T-helper 22 cell (primary cell): ENCODE data around the gene C1orf53.
"Not testable (repeated sequence)": the region's sequence is repeated elsewhere in the genome, so short reads cannot be mapped to it uniquely, and the experiment has no call there.

Source experiments
- DNase-seq: peaks from one replicate; pipeline ENCODE4 v3.0.0-alpha.2; 2020; ENCODE audit warnings: low read depth

The C1orf53 gene

GRCh38 chr1:197921235-197922069 lies 19.0 kb downstream of the C1orf53 start:
- DNase-seq: no peak

- no peak for DNase-seq
These were observed 19.6 kb downstream of the C1orf53 start for GRCh38 chr1:197922070-197922390.

- no peak for DNase-seq
These were observed 20.6 kb downstream of the C1orf53 start for GRCh38 chr1:197923038-197923437.

- no peak for DNase-seq
These were observed 22.2 kb downstream of the C1orf53 start for GRCh38 chr1:197924516-197925123.

GRCh38 chr1:197927908-197928665 lies 25.7 kb downstream of the C1orf53 start:
- no peak for DNase-seq

- no peak for DNase-seq
These were observed 26.5 kb downstream of the C1orf53 start for GRCh38 chr1:197928849-197929336.

GRCh38 chr1:197933016-197933415 lies 30.6 kb downstream of the C1orf53 start:
- no peak for DNase-seq

GRCh38 chr1:197933647-197934046 lies 31.2 kb downstream of the C1orf53 start:
- no peak for DNase-seq

GRCh38 chr1:197937381-197937780 lies 35.0 kb downstream of the C1orf53 start:
- no peak for DNase-seq

GRCh38 chr1:197937892-197938291 lies 35.5 kb downstream of the C1orf53 start:
- no peak for DNase-seq

- not testable (repeated sequence) for DNase-seq
These were observed 36.9 kb downstream of the C1orf53 start for GRCh38 chr1:197939159-197939980.

- no peak for DNase-seq
These were observed 39.6 kb downstream of the C1orf53 start for GRCh38 chr1:197942042-197942441.

- DNase-seq: no peak
These were observed 42.1 kb downstream of the C1orf53 start for GRCh38 chr1:197944485-197944884.

GRCh38 chr1:197948926-197949899 lies 46.8 kb downstream of the C1orf53 start:
- no peak for DNase-seq

- no peak for DNase-seq
These were observed 48.7 kb downstream of the C1orf53 start for GRCh38 chr1:197951089-197951488.

GRCh38 chr1:197951617-197952175 lies 49.3 kb downstream of the C1orf53 start:
- DNase-seq: no peak

GRCh38 chr1:197953472-197953871 lies 51.0 kb downstream of the C1orf53 start:
- DNase-seq: not testable (repeated sequence)

- no peak for DNase-seq
These were observed 52.4 kb downstream of the C1orf53 start for GRCh38 chr1:197954718-197955418.

GRCh38 chr1:197955486-197956394 lies 53.3 kb downstream of the C1orf53 start:
- DNase-seq: no peak
